ENCODE measurements around the gene RFK. TPM values are rescaled to one million over a fixed set of nuclear protein-coding genes. Genes with fewer than 3 reads are reported as not detected.
A peak's percentile ranks its signal among the peaks of the same experiment; 100 is the strongest.

Gene RFK
- total and polyA plus RNA-seq, 9 of the 15 experiments (the other 6 are each of a cell fraction or from before 2014, with no cell fraction given): 3.8 to 51.1 (median 14.8) TPM

- H2AFZ ChIP-seq (ENCODE audit: low read depth, low read length): no peak overlapping the region
- H3K27ac ChIP-seq (ENCODE audit: extremely low read depth, low read depth, low read length): no peak overlapping the region
- BruUV-seq (replicated peaks): no TSS peak
- in situ Hi-C loops (cut with MboI) (no loop called here), intact Hi-C loops (cut with micrococcal nuclease) (no loop called here)
- DNase-seq (ENCODE audit: extremely low read depth in 1 of 4, low spot score in 3 of 4): no peak
- H3K4me1 ChIP-seq (replicated peaks in 1 of 2; ENCODE audit: control insufficient read depth in 2 of 2, insufficient read depth in 2 of 2, low read length in 2 of 2): no peaks in the 10 kb centered on the region
- FAIRE-seq: no peak
- no peak overlapping the region for H3K9ac ChIP-seq (ENCODE audit: insufficient read depth in 1 of 2, low read depth in 2 of 2, low read length in 2 of 2)
- ChIA-PET CTCF (ENCODE audit: low intra/inter-chr PET ratio) (interaction anchor here (0.6 kb wide), 1 partner anchor 173 kb away, joined by 5 read pairs; no protein-coding TSS in a partner anchor), POLR2A (interaction anchor here (0.6 to 0.8 kb wide), 2 partner anchors 41 to 97 kb away, joined by 3 read pairs; no protein-coding TSS in a partner anchor)
- no peaks in the 10 kb centered on the region; a peak in 1 of 5 replicates for H3K27me3 ChIP-seq (ENCODE audit: control insufficient read depth in 2 of 2, insufficient read depth in 2 of 2, low read length in 2 of 2)
- no peaks in the 10 kb centered on the region for H4K20me1 ChIP-seq (replicated peaks; ENCODE audit: control insufficient read depth, insufficient read depth, low read length)
- WGBS (ENCODE audit: insufficient coverage, low coverage, missing lambda C conversion rate): 9% methylated on average over 6 of the region's 8 CpGs
- no peak for ATAC-seq
- H3K36me3 ChIP-seq (ENCODE audit: control insufficient read depth, insufficient read depth, low read length): no peaks in the 10 kb centered on the region
- H3K4me2 ChIP-seq (ENCODE audit: insufficient read depth, low read length): no peak overlapping the region
- H3K79me2 ChIP-seq (ENCODE audit: control insufficient read depth, insufficient read depth, low read length): no peaks in the 10 kb centered on the region
- no peaks in the 10 kb centered on the region for H3K9me3 ChIP-seq (replicated peaks; ENCODE audit: control insufficient read depth, insufficient read depth, low read depth, low read length)
- H3K9me1 ChIP-seq (ENCODE audit: control insufficient read depth, insufficient read depth, low read length): no peaks in the 10 kb centered on the region
- H3K4me3 ChIP-seq: no peak overlapping the region
- no peak for TF ChIP-seq NR2C2 (CRISPR knock-in tag; IDR thresholded peaks at IDR 0.05)
- no peak for TF ChIP-seq NR2C2 (tag; IDR thresholded peaks at IDR 0.05)
- no peak for TF ChIP-seq MED1 (CRISPR knock-in tag; IDR thresholded peaks at IDR 0.05; ENCODE audit: borderline replicate concordance)
- no peak for TF ChIP-seq NR2C1 (IDR thresholded peaks at IDR 0.05)
- peak; percentile 68 for TF ChIP-seq NR2C1 (tag; IDR thresholded peaks at IDR 0.05)
- no peak for TF ChIP-seq ARHGAP35 (IDR thresholded peaks at IDR 0.05; ENCODE audit: partially characterized antibody)
- TF ChIP-seq NR4A1 (CRISPR knock-in tag; IDR thresholded peaks at IDR 0.05): no peak
- TF ChIP-seq NR4A1 (tag; IDR thresholded peaks at IDR 0.05): peak; percentile 92
- TF ChIP-seq NFE2L1 (tag; IDR thresholded peaks at IDR 0.05; ENCODE audit: borderline replicate concordance, low read depth): peak; percentile 19; the same call in 1 of the 2 replicates
- peak; percentile 21; the same call in 1 of the 2 replicates for TF ChIP-seq PKNOX1 (IDR thresholded peaks at IDR 0.05)
- TF ChIP-seq TAF7 (tag; IDR thresholded peaks at IDR 0.05): peak; percentile 33; the same call in 1 of the 2 replicates
- TF ChIP-seq PTTG1 (tag; IDR thresholded peaks at IDR 0.05; ENCODE audit: low read depth): peak; percentile 87
- TF ChIP-seq ZNF316 (IDR thresholded peaks at IDR 0.05): peak; percentile 75
- peak; percentile 76 for TF ChIP-seq C11orf30 (IDR thresholded peaks at IDR 0.05; ENCODE audit: low read depth)
- TF ChIP-seq ELF1 (tag; IDR thresholded peaks at IDR 0.05): no peak
- TF ChIP-seq BACH1 (tag; IDR thresholded peaks at IDR 0.05): 0 out of 2 replicates have a peak, but pooled peaks have one; percentile 48
- TF ChIP-seq PHF8 (IDR thresholded peaks at IDR 0.05; ENCODE audit: borderline replicate concordance, low read length): no peak
- peak; percentile 88 for TF ChIP-seq PTRF (tag; IDR thresholded peaks at IDR 0.05)
- TF ChIP-seq MTA2 (IDR thresholded peaks at IDR 0.05; ENCODE audit: low read depth): no peak
- no peak for TF ChIP-seq GABPA (tag; conservative IDR thresholded peaks at IDR 0.05; ENCODE audit: low read depth)
- TF ChIP-seq SMARCA5 (IDR thresholded peaks at IDR 0.05): no peak
- no peak for TF ChIP-seq L3MBTL2 (IDR thresholded peaks at IDR 0.05)
- no peak for TF ChIP-seq POU5F1 (IDR thresholded peaks at IDR 0.05; ENCODE audit: borderline replicate concordance, low read depth, low read length, partially characterized antibody)
Measured at GRCh38 chr9:76425677-76426453, 31.6 kb upstream of the RFK start.
